Activated naive CD8-positive, alpha-beta T cell treated with anti-CD3 and anti-CD28 coated beads for 36 hours (primary cell): ENCODE data around the gene RASSF7. TPM values are rescaled to one million over a fixed set of nuclear protein-coding genes. Genes with fewer than 3 reads are reported as not detected.

ENCODE experiments used
- DNase-seq: peaks from one replicate; pipeline ENCODE4 v3.0.0; 2021
- H3K27ac Mint-ChIP-seq: one replicate; pipeline ENCODE4 v1.8.0; 2022; ENCODE audit warnings: mild to moderate bottlenecking, moderate library complexity, mixed read lengths
- H3K27me3 Mint-ChIP-seq: one replicate; pipeline ENCODE4 v1.8.0; 2022; ENCODE audit warnings: mild to moderate bottlenecking, mixed read lengths
- H3K36me3 Mint-ChIP-seq: one replicate; pipeline ENCODE4 v1.8.0; 2021; ENCODE audit warnings: mild to moderate bottlenecking, mixed read lengths
- H3K4me1 Mint-ChIP-seq: one replicate; pipeline ENCODE4 v1.8.0; 2021; ENCODE audit warnings: mixed read lengths
- H3K4me3 Mint-ChIP-seq: one replicate; pipeline ENCODE4 v1.8.0; 2022; ENCODE audit warnings: mild to moderate bottlenecking, moderate library complexity, mixed read lengths
- H3K9me3 Mint-ChIP-seq: one replicate; pipeline ENCODE4 v1.8.0; 2022; ENCODE audit warnings: mixed read lengths
- total RNA-seq, 2 experiments: library from RNA; stranded (reverse); gene quantifications; one replicate each; pipeline ENCODE4 v1.2.3, GENCODE V29; 2021

The RASSF7 gene
- total RNA-seq, 2 experiments from 2014 or later: 9.8 to 11.5 TPM

GRCh38 chr11:554428-555226, 6.1 kb upstream of the RASSF7 start:
- Mint-ChIP-seq H3K27me3 (peaks cover 5% of the 10 kb centered on the region), H3K27ac (no peak overlapping the region), H3K4me3 (no peak overlapping the region), H3K9me3 (no peaks in the 10 kb centered on the region), H3K36me3 (no peaks in the 10 kb centered on the region), H3K4me1 (no peaks in the 10 kb centered on the region)
- DNase-seq: peak; percentile 80

DNA sequence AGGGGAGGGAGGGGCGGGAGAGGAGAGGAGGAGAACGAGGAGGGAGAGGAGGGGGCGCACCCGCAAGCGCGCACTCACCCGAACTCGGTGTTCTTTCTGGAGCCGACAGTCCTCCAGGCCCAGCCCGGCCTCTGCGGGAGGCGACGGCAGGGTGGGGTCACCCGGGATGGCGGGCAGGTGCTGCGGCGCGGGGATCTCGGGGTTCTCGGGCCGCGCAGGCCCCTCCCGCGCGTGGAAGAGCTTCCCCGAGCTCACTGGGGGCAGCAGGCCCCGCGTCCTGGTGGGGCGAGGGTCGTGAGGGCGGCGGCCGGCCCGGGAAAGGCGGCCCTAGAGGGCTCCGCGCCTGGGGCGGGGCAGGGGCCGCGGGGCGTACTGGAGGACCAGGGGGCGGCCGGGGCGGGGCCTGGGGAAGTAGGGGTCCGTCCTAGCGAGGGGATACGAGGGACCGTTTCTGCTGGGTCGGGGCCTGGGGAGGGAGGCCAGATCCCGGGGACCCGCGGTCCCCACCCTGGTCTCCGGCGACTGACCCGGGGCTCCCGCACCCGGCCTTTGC, 5.5 kb upstream of the RASSF7 start:
- no peaks in the 10 kb centered on the region for H3K36me3 Mint-ChIP-seq
- DNase-seq: no peak
- H3K27me3 Mint-ChIP-seq: peaks cover 5% of the 10 kb centered on the region
- H3K9me3 Mint-ChIP-seq: no peaks in the 10 kb centered on the region
- no peak overlapping the region for H3K27ac Mint-ChIP-seq
- peaks cover 6% of the 10 kb centered on the region for H3K4me1 Mint-ChIP-seq
- H3K4me3 Mint-ChIP-seq: no peak overlapping the region

- peaks cover 6% of the 10 kb centered on the region for H3K4me1 Mint-ChIP-seq
- DNase-seq: no peak
- H3K9me3 Mint-ChIP-seq: no peaks in the 10 kb centered on the region
- no peak overlapping the region for H3K27ac Mint-ChIP-seq
- no peak overlapping the region for H3K4me3 Mint-ChIP-seq
- no peaks in the 10 kb centered on the region for H3K36me3 Mint-ChIP-seq
- H3K27me3 Mint-ChIP-seq: peaks cover 5% of the 10 kb centered on the region
Measured at GRCh38 chr11:555780-556661, 4.7 kb upstream of the RASSF7 start.

GRCh38 chr11:556662-557256, 4.0 kb upstream of the RASSF7 start:
- no peak overlapping the region for H3K4me3 Mint-ChIP-seq
- peaks cover 5% of the 10 kb centered on the region for H3K27me3 Mint-ChIP-seq
- H3K36me3 Mint-ChIP-seq: no peaks in the 10 kb centered on the region
- no peak for DNase-seq
- H3K27ac Mint-ChIP-seq: no peak overlapping the region
- H3K4me1 Mint-ChIP-seq: peaks cover 9% of the 10 kb centered on the region
- no peaks in the 10 kb centered on the region for H3K9me3 Mint-ChIP-seq

DNA sequence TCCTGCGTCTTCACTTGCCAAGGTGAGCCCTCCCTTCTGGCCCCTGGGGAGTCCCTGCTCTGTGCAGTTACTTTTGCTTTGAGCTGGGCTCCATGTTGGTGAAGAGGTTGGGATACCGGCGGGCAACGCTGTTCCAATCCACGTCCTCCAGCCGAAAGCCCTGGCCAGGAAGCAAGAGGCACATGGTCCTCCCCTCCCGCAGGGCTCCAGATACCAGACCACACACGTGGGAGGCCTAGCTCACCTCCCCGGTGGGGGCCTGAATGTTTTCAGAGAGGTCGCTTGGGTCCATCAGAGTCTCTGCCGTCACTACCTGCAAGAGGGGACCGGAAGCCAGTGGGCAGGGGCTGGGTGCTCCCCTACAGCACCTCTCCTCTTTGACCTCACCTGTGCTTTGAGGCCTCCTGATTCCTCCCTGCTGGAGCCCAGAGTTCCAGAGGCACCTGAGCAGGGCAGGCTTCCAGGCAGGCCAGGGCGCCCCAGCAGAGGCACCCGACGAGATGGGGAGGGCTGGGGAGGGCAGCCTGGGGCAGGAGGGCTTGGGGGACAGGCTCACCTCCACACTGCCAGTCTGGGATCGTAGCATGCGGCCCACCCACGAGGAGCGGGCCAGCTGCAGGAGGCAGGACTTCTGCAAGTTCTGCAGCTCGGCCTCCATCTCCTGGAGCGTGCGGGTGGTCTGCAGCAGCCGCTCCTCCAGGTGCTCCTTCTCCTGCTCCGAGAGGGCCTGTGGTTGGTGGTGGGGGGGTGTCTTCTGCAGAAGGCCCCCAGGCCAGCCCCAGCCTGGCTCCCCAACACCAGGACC, 3.2 kb upstream of the RASSF7 start:
- Mint-ChIP-seq H3K9me3 (no peaks in the 10 kb centered on the region), H3K36me3 (no peaks in the 10 kb centered on the region), H3K4me3 (no peak overlapping the region), H3K4me1 (peaks cover 9% of the 10 kb centered on the region), H3K27me3 (peaks cover 5% of the 10 kb centered on the region), H3K27ac (no peak overlapping the region)
- no peak for DNase-seq

DNA sequence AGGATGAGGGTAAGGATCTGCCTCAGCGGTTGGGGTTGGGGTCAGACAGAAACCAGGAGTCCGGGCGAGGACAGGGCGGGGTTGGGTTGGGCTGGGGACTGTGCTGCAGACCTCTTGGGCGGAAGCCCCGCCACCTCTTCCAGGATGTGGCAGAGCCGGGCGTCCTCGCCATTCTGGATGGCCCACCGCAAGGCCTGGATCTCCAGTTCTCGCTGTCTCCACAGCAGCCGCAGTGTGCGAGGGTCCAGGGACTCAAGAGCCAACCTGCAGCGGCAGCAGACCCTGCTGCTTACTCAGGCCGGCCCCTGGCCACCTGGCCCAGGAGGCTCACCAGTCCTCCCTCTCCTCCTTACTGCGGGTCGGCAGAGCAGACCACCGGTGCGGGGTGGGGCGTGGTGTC, 2.3 kb upstream of the RASSF7 start:
- H3K36me3 Mint-ChIP-seq: no peaks in the 10 kb centered on the region
- no peaks in the 10 kb centered on the region for H3K9me3 Mint-ChIP-seq
- peaks cover 5% of the 10 kb centered on the region for H3K27me3 Mint-ChIP-seq
- DNase-seq: no peak
- peaks cover 9% of the 10 kb centered on the region for H3K4me1 Mint-ChIP-seq
- no peak overlapping the region for H3K27ac Mint-ChIP-seq
- H3K4me3 Mint-ChIP-seq: no peak overlapping the region

- no peaks in the 10 kb centered on the region for H3K9me3 Mint-ChIP-seq
- DNase-seq: no peak
- H3K36me3 Mint-ChIP-seq: no peaks in the 10 kb centered on the region
- no peak overlapping the region for H3K4me3 Mint-ChIP-seq
- peaks cover 5% of the 10 kb centered on the region for H3K27me3 Mint-ChIP-seq
- no peak overlapping the region for H3K27ac Mint-ChIP-seq
- peaks cover 9% of the 10 kb centered on the region for H3K4me1 Mint-ChIP-seq
Measured at GRCh38 chr11:559020-559620, 1.6 kb upstream of the RASSF7 start.

DNA sequence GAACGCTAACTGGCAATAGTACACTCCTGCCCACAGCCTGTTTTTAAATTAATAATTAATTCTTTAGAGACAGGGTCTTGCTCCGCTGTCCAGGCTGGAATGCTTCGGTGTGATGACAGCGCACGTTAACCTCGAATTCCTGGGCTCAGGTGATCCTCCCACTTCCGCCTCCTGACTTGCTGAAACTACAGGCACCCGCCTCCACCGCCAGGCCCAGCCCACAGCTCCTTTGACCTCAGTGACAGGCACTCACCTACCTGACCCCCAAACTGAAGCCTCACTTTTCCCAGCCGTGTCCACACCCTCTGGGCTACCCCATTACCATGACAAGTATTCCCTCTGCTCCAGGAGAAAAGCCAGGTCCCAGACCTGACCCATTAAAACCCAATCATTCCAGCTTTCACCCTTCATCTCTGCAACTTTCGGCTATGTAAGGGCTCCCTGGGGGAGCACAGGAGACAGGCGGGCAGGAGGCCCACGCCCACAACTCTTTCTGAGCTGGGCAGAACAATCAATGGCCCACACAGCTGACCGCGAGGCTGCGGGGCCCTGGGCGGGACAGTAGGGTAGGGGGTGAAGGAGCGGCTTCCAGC, 962 bp upstream of the RASSF7 start:
- Mint-ChIP-seq H3K36me3 (no peaks in the 10 kb centered on the region), H3K4me3 (peak overlapping the region; percentile 60), H3K27ac (no peak overlapping the region), H3K27me3 (peaks cover 5% of the 10 kb centered on the region), H3K4me1 (peaks cover 9% of the 10 kb centered on the region), H3K9me3 (no peaks in the 10 kb centered on the region)
- no peak for DNase-seq

- no peak for DNase-seq
- H3K36me3 Mint-ChIP-seq: no peaks in the 10 kb centered on the region
- H3K27me3 Mint-ChIP-seq: peaks cover 2% of the 10 kb centered on the region
- peak overlapping the region; percentile 87 for H3K4me3 Mint-ChIP-seq
- no peak overlapping the region for H3K27ac Mint-ChIP-seq
- H3K9me3 Mint-ChIP-seq: no peaks in the 10 kb centered on the region
- H3K4me1 Mint-ChIP-seq: peaks cover 9% of the 10 kb centered on the region
Measured at GRCh38 chr11:561148-562003, 606 bp downstream of the RASSF7 start.

GRCh38 chr11:562046-562645, 1.4 kb downstream of the RASSF7 start:
- H3K4me3 Mint-ChIP-seq: peak overlapping the region; percentile 87
- H3K27me3 Mint-ChIP-seq: no peaks in the 10 kb centered on the region
- H3K4me1 Mint-ChIP-seq: peaks cover 9% of the 10 kb centered on the region
- no peak overlapping the region for H3K27ac Mint-ChIP-seq
- no peak for DNase-seq
- no peaks in the 10 kb centered on the region for H3K36me3 Mint-ChIP-seq
- no peaks in the 10 kb centered on the region for H3K9me3 Mint-ChIP-seq

DNA sequence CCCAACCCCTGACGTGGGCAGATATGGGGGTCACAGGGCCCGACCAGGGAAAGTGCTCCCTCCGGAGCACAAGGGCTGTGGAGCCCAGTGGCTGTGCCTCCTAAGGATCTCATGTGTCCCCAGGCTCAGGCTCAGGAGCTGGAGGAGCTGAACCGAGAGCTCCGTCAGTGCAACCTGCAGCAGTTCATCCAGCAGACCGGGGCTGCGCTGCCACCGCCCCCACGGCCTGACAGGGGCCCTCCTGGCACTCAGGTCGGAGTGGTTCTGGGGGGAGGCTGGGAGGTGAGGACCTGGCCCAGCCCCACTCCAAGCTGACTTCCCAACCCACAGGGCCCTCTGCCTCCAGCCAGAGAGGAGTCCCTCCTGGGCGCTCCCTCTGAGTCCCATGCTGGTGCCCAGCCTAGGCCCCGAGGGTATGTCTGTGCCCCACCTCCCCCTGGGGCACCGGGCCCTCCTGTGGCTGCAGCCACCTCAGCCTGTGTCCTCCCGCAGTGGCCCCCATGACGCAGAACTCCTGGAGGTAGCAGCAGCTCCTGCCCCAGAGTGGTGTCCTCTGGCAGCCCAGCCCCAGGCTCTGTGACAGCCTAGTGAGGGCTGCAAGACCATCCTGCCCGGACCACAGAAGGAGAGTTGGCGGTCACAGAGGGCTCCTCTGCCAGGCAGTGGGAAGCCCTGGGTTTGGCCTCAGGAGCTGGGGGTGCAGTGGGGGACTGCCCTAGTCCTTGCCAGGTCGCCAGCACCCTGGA, 2.5 kb downstream of the RASSF7 start:
- Mint-ChIP-seq H3K36me3 (peaks cover 5% of the 10 kb centered on the region), H3K9me3 (no peaks in the 10 kb centered on the region)

GRCh38 chr11:563812-564578, 3.2 kb downstream of the RASSF7 start:
- peaks cover 9% of the 10 kb centered on the region for H3K4me1 Mint-ChIP-seq
- H3K27ac Mint-ChIP-seq: no peak overlapping the region
- DNase-seq: no peak
- no peak overlapping the region for H3K4me3 Mint-ChIP-seq
- H3K9me3 Mint-ChIP-seq: no peaks in the 10 kb centered on the region
- no peaks in the 10 kb centered on the region for H3K27me3 Mint-ChIP-seq
- peaks cover 5% of the 10 kb centered on the region for H3K36me3 Mint-ChIP-seq

More for the DNA sequence above, 2.5 kb downstream of the RASSF7 start:
- H3K4me3 Mint-ChIP-seq: no peak overlapping the region
- H3K4me1 Mint-ChIP-seq: peaks cover 9% of the 10 kb centered on the region
- H3K27ac Mint-ChIP-seq: no peak overlapping the region
- H3K27me3 Mint-ChIP-seq: no peaks in the 10 kb centered on the region
- DNase-seq: no peak
